Measurements from ENCODE around the gene PI4K2B. TPM values are rescaled to one million over a fixed set of nuclear protein-coding genes. Genes with fewer than 3 reads are reported as not detected.

PI4K2B gene
- total and polyA plus RNA-seq, 10 of the 15 experiments (the other 5 are each of a cell fraction or from before 2014, with no cell fraction given): 12.9 to 55.3 (median 40.7) TPM

- TF ChIP-seq, protein P1, sequence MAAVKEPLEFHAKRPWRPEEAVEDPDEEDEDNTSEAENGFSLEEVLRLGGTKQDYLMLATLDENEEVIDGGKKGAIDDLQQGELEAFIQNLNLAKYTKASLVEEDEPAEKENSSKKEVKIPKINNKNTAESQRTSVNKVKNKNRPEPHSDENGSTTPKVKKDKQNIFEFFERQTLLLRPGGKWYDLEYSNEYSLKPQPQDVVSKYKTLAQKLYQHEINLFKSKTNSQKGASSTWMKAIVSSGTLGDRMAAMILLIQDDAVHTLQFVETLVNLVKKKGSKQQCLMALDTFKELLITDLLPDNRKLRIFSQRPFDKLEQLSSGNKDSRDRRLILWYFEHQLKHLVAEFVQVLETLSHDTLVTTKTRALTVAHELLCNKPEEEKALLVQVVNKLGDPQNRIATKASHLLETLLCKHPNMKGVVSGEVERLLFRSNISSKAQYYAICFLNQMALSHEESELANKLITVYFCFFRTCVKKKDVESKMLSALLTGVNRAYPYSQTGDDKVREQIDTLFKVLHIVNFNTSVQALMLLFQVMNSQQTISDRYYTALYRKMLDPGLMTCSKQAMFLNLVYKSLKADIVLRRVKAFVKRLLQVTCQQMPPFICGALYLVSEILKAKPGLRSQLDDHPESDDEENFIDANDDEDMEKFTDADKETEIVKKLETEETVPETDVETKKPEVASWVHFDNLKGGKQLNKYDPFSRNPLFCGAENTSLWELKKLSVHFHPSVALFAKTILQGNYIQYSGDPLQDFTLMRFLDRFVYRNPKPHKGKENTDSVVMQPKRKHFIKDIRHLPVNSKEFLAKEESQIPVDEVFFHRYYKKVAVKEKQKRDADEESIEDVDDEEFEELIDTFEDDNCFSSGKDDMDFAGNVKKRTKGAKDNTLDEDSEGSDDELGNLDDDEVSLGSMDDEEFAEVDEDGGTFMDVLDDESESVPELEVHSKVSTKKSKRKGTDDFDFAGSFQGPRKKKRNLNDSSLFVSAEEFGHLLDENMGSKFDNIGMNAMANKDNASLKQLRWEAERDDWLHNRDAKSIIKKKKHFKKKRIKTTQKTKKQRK (IDR thresholded peaks at IDR 0.05; ENCODE audit: low read depth, low read length): no peak
- no peak for TF ChIP-seq PML (IDR thresholded peaks at IDR 0.05; ENCODE audit: low read length)
These were observed 21.0 kb upstream of the PI4K2B start (continued) for GRCh38 chr4:25212822-25213221.

GRCh38 chr4:25213347-25213979, 20.4 kb upstream of the PI4K2B start:
- Histone ChIP-seq H3K27ac (ENCODE audit: control insufficient read depth, insufficient read depth) (no peak overlapping the region), H3K4me1 (ENCODE audit: control insufficient read depth, insufficient read depth, low read length) (no peaks in the 10 kb centered on the region), H3K9ac (ENCODE audit: control insufficient read depth, insufficient read depth, low read length) (no peak overlapping the region), H4K20me1 (ENCODE audit: control insufficient read depth, insufficient read depth) (no peaks in the 10 kb centered on the region), H3K36me3 (ENCODE audit: control insufficient read depth in 2 of 2, insufficient read depth in 2 of 2, low read length in 1 of 2) (no peaks in the 10 kb centered on the region), H3K79me2 (ENCODE audit: control insufficient read depth, insufficient read depth, low read length) (no peaks in the 10 kb centered on the region), H3K4me3 (no peak overlapping the region), H3K4me2 (ENCODE audit: control insufficient read depth, insufficient read depth) (no peak overlapping the region), H3K27me3 (replicated peaks in 1 of 2; ENCODE audit: control insufficient read depth in 2 of 2, insufficient read depth in 2 of 2, low read length in 1 of 2) (no peaks in the 10 kb centered on the region), H2AFZ (ENCODE audit: control insufficient read depth, low read depth, low read length) (no peak overlapping the region), H3K9me3 (replicated peaks; ENCODE audit: control insufficient read depth, insufficient read depth, low read length) (no peaks in the 10 kb centered on the region)
- ChIA-PET RAD21 (ENCODE audit: unreplicated experiment) (no interaction called here), SMC1A (ENCODE audit: uncharacterized antibody, unreplicated experiment) (interaction anchor here (1.3 kb wide), 1 partner anchor 14 kb away, joined by 3 read pairs; no protein-coding TSS in a partner anchor), CTCF (no interaction called here), POLR2A (no interaction called here)
- DNase-seq (ENCODE audit: low read depth, low spot score) (no peak), ATAC-seq (no peak), FAIRE-seq (no peak)
- in situ Hi-C loops (cut with MboI) (no loop called here), intact Hi-C loops (cut with micrococcal nuclease; ENCODE audit: unreplicated experiment) (no loop called here)
- TF ChIP-seq RFX5 (IDR thresholded peaks at IDR 0.05; ENCODE audit: low read depth, low read length) (no peak), BCL11A (IDR thresholded peaks at IDR 0.05; ENCODE audit: low read depth, low read length) (no peak), STAT1 (conservative IDR thresholded peaks at IDR 0.05) (no peak), TBL1XR1 (IDR thresholded peaks at IDR 0.05; ENCODE audit: low read depth, low read length) (no peak), BCL3 (IDR thresholded peaks at IDR 0.05; ENCODE audit: borderline replicate concordance, insufficient read depth, low read depth, low read length, poor library complexity, severe bottlenecking) (no peak), KLF5 (IDR thresholded peaks at IDR 0.05; ENCODE audit: partially characterized antibody) (no peak), DPF2 (IDR thresholded peaks at IDR 0.05) (no peak), SUPT20H (IDR thresholded peaks at IDR 0.05; ENCODE audit: borderline replicate concordance, control insufficient read depth, low read depth, low read length) (no peak)
- TF ChIP-seq, protein P2, sequence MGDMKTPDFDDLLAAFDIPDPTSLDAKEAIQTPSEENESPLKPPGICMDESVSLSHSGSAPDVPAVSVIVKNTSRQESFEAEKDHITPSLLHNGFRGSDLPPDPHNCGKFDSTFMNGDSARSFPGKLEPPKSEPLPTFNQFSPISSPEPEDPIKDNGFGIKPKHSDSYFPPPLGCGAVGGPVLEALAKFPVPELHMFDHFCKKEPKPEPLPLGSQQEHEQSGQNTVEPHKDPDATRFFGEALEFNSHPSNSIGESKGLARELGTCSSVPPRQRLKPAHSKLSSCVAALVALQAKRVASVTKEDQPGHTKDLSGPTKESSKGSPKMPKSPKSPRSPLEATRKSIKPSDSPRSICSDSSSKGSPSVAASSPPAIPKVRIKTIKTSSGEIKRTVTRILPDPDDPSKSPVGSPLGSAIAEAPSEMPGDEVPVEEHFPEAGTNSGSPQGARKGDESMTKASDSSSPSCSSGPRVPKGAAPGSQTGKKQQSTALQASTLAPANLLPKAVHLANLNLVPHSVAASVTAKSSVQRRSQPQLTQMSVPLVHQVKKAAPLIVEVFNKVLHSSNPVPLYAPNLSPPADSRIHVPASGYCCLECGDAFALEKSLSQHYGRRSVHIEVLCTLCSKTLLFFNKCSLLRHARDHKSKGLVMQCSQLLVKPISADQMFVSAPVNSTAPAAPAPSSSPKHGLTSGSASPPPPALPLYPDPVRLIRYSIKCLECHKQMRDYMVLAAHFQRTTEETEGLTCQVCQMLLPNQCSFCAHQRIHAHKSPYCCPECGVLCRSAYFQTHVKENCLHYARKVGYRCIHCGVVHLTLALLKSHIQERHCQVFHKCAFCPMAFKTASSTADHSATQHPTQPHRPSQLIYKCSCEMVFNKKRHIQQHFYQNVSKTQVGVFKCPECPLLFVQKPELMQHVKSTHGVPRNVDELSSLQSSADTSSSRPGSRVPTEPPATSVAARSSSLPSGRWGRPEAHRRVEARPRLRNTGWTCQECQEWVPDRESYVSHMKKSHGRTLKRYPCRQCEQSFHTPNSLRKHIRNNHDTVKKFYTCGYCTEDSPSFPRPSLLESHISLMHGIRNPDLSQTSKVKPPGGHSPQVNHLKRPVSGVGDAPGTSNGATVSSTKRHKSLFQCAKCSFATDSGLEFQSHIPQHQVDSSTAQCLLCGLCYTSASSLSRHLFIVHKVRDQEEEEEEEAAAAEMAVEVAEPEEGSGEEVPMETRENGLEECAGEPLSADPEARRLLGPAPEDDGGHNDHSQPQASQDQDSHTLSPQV (IDR thresholded peaks at IDR 0.05): no peak
- no TSS peak for BruUV-seq (replicated peaks)
- 62% methylated on average over 3 of the region's 3 CpGs for WGBS (ENCODE audit: insufficient coverage, insufficient replicate concordance, low lambda C conversion rate, missing lambda C conversion rate)
